ENCODE measurements around the gene MCAM. TPM values are rescaled to one million over a fixed set of nuclear protein-coding genes. Genes with fewer than 3 reads are reported as not detected.

Gene MCAM
- total and polyA plus RNA-seq, 2 of the 8 experiments (the other 6 are each of a cell fraction or from before 2014, with no cell fraction given): 22.4 to 32.2 TPM

GRCh38 chr11:119363081-119363850 lies 46.3 kb upstream of the MCAM start:
- peaks cover 4 to 23% of the 10 kb centered on the region in 2 experiments for H4K20me1 ChIP-seq (replicated peaks in 1 of 2; ENCODE audit: control insufficient read depth in 1 of 2, insufficient read depth in 2 of 2, low read length in 2 of 2)
- H3K27me3 ChIP-seq (replicated peaks in 1 of 4; ENCODE audit: control insufficient read depth in 3 of 4, extremely low read depth in 1 of 4, insufficient read depth in 3 of 4, low read length in 3 of 4): peaks cover 18 to 37% (median 34%) of the 10 kb centered on the region in 4 experiments
- H3K23me2 ChIP-seq (ENCODE audit: low read depth, low read length): peaks cover 4% of the 10 kb centered on the region; the same call in 1 of the 2 replicates
- H2BK12ac ChIP-seq (ENCODE audit: low read depth, low read length): no peak overlapping the region
- no peak for DNase-seq (ENCODE audit: low read depth in 1 of 2, low spot score in 2 of 2)
- no peak overlapping the region for H2AK5ac ChIP-seq (ENCODE audit: low read depth, low read length)
- POLR2A ChIA-PET (ENCODE audit: partially characterized antibody): interaction anchor here (1.0 to 3.7 kb wide), 3 partner anchors 10 to 22 kb away, joined by 3 to 32 read pairs (median 8); partner anchors contain the start of genes C1QTNF5 and USP2
- TF ChIP-seq MAX (IDR thresholded peaks at IDR 0.05) (peak; percentile 36; the same call in 1 of the 2 replicates), CEBPB (IDR thresholded peaks at IDR 0.05; ENCODE audit: low read depth, low read length) (no peak)
- no peak overlapping the region for H2BK120ac ChIP-seq (replicated peaks; ENCODE audit: low read depth, low read length)
- H3K4me2 ChIP-seq (ENCODE audit: insufficient read depth in 1 of 2, low read depth in 2 of 2, low read length in 2 of 2): peak overlapping the region; percentile 69 to 82
- 0 out of 2 replicates have a peak overlapping the region, but pooled peaks have one; percentile 48 for H2BK20ac ChIP-seq (ENCODE audit: low read length)
- H4K91ac ChIP-seq (replicated peaks; ENCODE audit: insufficient read length, low read length): no peak overlapping the region
- no peak overlapping the region for H3K23ac ChIP-seq (ENCODE audit: insufficient read length)
- no peak overlapping the region for H2BK15ac ChIP-seq (ENCODE audit: low read length)
- no peak overlapping the region for H3K14ac ChIP-seq (ENCODE audit: insufficient read length)
- no peak overlapping the region for H3K27ac ChIP-seq (ENCODE audit: low read depth, low read length)
- H3K9ac ChIP-seq (replicated peaks in 1 of 4; ENCODE audit: extremely low read depth in 1 of 4, low read depth in 3 of 4, low read length in 3 of 4): no peak overlapping the region
- peak overlapping the region; percentile 11; the same call in 1 of the 2 replicates for H4K8ac ChIP-seq (ENCODE audit: extremely low read depth, insufficient read depth, low read length)
- H3K4me1 ChIP-seq (replicated peaks in 1 of 4; ENCODE audit: control insufficient read depth in 3 of 4, insufficient read depth in 4 of 4, low read length in 3 of 4): peaks cover 12 to 25% (median 23%) of the 10 kb centered on the region in 4 experiments
- FAIRE-seq: no peak
- H3K36me3 ChIP-seq (ENCODE audit: control insufficient read depth in 2 of 4, insufficient read depth in 4 of 4, low read length in 3 of 4): no peaks in the 10 kb centered on the region
- H2BK5ac ChIP-seq (ENCODE audit: low read depth, low read length): no peak overlapping the region
- H3K79me2 ChIP-seq (ENCODE audit: control insufficient read depth in 1 of 2, insufficient read depth in 2 of 2, low read length in 2 of 2): no peaks in the 10 kb centered on the region
- H4K5ac ChIP-seq (ENCODE audit: insufficient read length, low read depth, low read length): no peak overlapping the region
- WGBS, 2 experiments (ENCODE audit: extremely low coverage in 1 of 2, insufficient coverage in 1 of 2, insufficient read length in 1 of 2, insufficient replicate concordance in 2 of 2, low coverage in 1 of 2, low lambda C conversion rate in 2 of 2, missing lambda C conversion rate in 1 of 2): 71% methylated on average over 22 of the region's 44 CpGs; no CpG with 5 or more reads in 1 of the 2 experiments
- CTCF ChIA-PET (ENCODE audit: partially characterized antibody): interaction anchor here (1.2 to 10.9 kb wide), 7 partner anchors 10 to 111 kb away, joined by 5 to 474 read pairs (median 7); partner anchors contain the start of genes C1QTNF5 and USP2
- H3K9me3 ChIP-seq (ENCODE audit: insufficient read depth in 2 of 2, low read depth in 1 of 2, low read length in 1 of 2): no peaks in the 10 kb centered on the region; a peak in 1 of 4 replicates
- H3K4ac ChIP-seq (replicated peaks; ENCODE audit: insufficient read length, low read depth, low read length): no peak overlapping the region
- no peaks in the 10 kb centered on the region; the same call in 1 of the 2 replicates for H3K79me1 ChIP-seq (ENCODE audit: low read depth, low read length)
- H3K18ac ChIP-seq (ENCODE audit: extremely low read depth, low read length): peak overlapping the region; percentile 13
- H3K4me3 ChIP-seq (ENCODE audit: extremely low read depth in 1 of 4, insufficient read depth in 2 of 4, low read depth in 3 of 4, low read length in 4 of 4): peak overlapping the region; percentile 29 to 63 (median 34); a peak in 7 of 8 replicates
- no peak overlapping the region for H3K56ac ChIP-seq (replicated peaks; ENCODE audit: insufficient read length, low read depth, low read length)
- H2AFZ ChIP-seq (ENCODE audit: low read length): no peak overlapping the region
